KOPT-K1 (cell line): Measurements from ENCODE around the gene NCSTN.
"Not testable (repeated sequence)": the region's sequence is repeated elsewhere in the genome, so short reads cannot be mapped to it uniquely, and the experiment has no call there.

Experiments
- H3K27ac ChIP-seq: fragments of 200-600 bp; sonication (generic); 2 replicates; pipeline ENCODE4 v1.5.1; 2016; ENCODE audit warnings: antibody characterized with exemption, mild to moderate bottlenecking, low read depth, low read length; ENCODE audit not compliant: poor library complexity, severe bottlenecking
- H3K36me3 ChIP-seq: fragments of 200-600 bp; sonication (generic); 2 replicates; pipeline ENCODE4 v1.5.1; 2017; ENCODE audit warnings: antibody characterized with exemption, mild to moderate bottlenecking, low read length, moderate library complexity; ENCODE audit not compliant: insufficient read depth
- H3K9me3 ChIP-seq: fragments of 200-600 bp; sonication (generic); 2 replicates; pipeline ENCODE4 v1.5.1; 2017; ENCODE audit warnings: antibody characterized with exemption, low read length, mild to moderate bottlenecking; ENCODE audit not compliant: insufficient read depth, poor library complexity, severe bottlenecking

NCSTN gene

GRCh38 chr1:160374306-160375110 is 31.3 kb downstream of the NCSTN start:
- H3K27ac ChIP-seq, result no peak overlapping the region

GRCh38 chr1:160375788-160376524 is 32.8 kb downstream of the NCSTN start:
- H3K27ac ChIP-seq, result no peak overlapping the region

More at GRCh38 chr1:160374306-160375110, 31.3 kb downstream of the NCSTN start:
- H3K9me3 ChIP-seq, result no peaks in the 10 kb centered on the region
- H3K36me3 ChIP-seq, result no peaks in the 10 kb centered on the region

GRCh38 chr1:160376525-160377131 is 33.4 kb downstream of the NCSTN start:
- H3K36me3 ChIP-seq, result no peaks in the 10 kb centered on the region
- no peaks in the 10 kb centered on the region for H3K9me3 ChIP-seq
- no peak overlapping the region for H3K27ac ChIP-seq

More at GRCh38 chr1:160375788-160376524, 32.8 kb downstream of the NCSTN start:
- no peaks in the 10 kb centered on the region for H3K36me3 ChIP-seq
- H3K9me3 ChIP-seq, result no peaks in the 10 kb centered on the region

GRCh38 chr1:160377585-160378206 is 34.5 kb downstream of the NCSTN start:
- Histone ChIP-seq H3K27ac (no peak overlapping the region), H3K36me3 (no peaks in the 10 kb centered on the region), H3K9me3 (no peaks in the 10 kb centered on the region)

- H3K27ac ChIP-seq, H3K9me3 ChIP-seq, H3K36me3 ChIP-seq: not testable (repeated sequence)
These were observed 41.6 kb downstream of the NCSTN start for GRCh38 chr1:160384812-160385211.

DNA sequence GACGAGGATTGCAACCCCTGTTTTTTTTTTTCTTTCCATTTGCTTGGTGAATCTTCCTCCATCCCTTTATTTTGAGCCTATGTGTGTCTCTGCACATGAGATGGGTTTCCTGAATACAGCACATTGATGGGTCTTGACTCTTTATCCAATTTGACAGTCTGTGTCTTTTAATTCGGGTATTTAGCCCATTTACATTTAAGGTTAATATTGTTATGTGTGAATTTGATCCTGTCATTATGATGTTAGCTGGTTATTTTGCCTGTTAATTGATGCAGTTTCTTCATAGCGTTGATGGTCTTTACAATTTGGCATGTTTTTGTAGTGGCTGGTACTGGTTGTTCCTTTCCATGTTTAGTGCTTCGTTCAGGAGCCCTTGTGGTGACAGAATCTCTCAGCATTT is 45.2 kb downstream of the NCSTN start:
- not testable (repeated sequence) for H3K36me3 ChIP-seq, H3K27ac ChIP-seq, H3K9me3 ChIP-seq

DNA sequence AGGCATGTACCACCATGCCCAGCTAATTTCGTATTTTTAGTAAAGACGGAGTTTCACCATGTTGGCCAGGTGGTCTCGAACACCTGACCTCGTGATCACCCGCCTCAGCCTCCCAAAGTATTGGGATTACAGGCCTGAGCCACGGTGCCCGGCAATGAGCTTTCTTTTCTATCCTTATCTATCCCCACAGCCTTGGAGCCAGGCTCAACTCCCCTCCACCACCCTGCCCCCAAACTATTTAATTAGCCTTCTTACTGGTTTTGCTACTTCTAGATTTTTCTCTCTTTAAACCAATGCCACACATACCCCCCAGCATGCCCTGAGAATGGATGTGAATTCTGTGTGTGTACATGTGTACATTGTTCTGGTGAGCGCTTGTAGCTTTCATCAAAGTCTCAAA is 51.5 kb downstream of the NCSTN start:
- no peaks in the 10 kb centered on the region for H3K9me3 ChIP-seq
- H3K36me3 ChIP-seq, result no peaks in the 10 kb centered on the region
- H3K27ac ChIP-seq, result no peak overlapping the region

DNA sequence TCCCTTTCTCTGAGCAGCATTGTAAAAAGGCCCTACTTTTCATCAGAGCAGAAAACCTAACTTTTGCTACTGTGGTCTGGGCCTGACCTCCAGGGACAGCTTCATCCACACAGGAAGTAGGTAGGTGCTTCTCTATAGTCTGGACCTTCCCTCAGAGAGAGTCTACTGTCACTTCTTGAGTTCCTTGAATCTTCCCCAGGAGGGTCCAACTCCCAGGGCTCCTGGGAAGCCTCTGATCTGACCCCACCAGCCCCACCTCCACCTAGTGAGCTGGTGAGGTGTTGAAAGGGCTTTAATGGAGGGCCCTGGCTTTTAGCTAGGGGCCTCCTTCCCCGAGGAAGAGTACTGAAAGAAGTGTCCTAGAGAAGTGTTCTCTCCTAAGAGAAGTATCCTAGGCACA is 54.5 kb downstream of the NCSTN start:
- no peaks in the 10 kb centered on the region for H3K9me3 ChIP-seq
- H3K27ac ChIP-seq, result no peak overlapping the region
- no peaks in the 10 kb centered on the region for H3K36me3 ChIP-seq

DNA sequence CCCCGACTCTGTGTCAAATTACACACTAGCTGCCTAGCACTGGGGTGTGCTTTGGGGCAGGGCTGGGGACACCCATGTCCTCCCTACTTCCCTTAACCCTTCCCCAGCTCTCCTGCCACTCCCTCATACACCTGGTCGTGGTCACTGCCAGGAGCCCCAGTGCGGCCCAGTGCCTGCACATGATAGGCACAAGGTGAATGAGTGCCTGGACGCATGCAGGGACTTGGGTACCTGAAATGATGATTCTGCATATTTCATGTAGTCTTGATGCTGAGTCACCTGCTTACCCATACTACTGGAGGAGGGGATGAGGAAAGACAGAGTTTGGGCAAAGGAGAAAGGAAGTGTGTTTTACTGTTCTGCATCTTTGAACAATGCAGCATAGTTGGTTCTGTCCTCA is 55.6 kb downstream of the NCSTN start:
- Histone ChIP-seq H3K27ac (no peak overlapping the region), H3K36me3 (no peaks in the 10 kb centered on the region)

GRCh38 chr1:160399544-160400222 is 56.5 kb downstream of the NCSTN start:
- H3K9me3 ChIP-seq, result no peaks in the 10 kb centered on the region
- peak overlapping the region; percentile 40 for H3K27ac ChIP-seq

More for the DNA sequence above, 55.6 kb downstream of the NCSTN start:
- H3K9me3 ChIP-seq, result no peaks in the 10 kb centered on the region

DNA sequence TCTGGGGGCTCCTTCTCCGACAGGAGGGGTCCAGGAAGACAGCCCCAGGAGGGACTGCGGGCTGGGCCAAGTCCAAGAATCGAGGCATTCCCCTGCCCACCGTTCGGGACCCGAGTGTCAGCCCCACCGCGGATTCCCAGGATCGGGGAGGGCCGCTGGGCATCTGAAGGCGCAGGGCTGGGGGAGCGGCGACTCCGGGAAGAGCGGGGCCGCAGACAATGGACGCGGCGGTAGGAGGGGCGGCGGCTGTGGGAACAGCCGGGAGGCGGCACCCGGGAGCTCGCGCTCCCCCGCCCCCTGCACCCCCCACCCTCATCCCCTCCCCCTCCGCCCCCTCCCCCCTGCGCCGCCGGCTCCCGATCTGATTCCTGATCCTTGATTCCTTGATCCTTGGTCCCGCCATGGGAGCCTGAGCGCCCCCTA is 57.1 kb downstream of the NCSTN start, which contains the start of gene VANGL2:
TSS of gene VANGL2 (plus strand) at position 342 of the 423 bp plus-strand sequence. CDS start 15,274 bp downstream, outside the sequence.
- Histone ChIP-seq H3K27ac (peak within 1 kb of the TSS; percentile 47), H3K36me3 (no peaks in the 10 kb centered on the region), H3K9me3 (no peaks in the 10 kb centered on the region)

More at GRCh38 chr1:160399544-160400222, 56.5 kb downstream of the NCSTN start:
- H3K36me3 ChIP-seq, result no peaks in the 10 kb centered on the region

DNA sequence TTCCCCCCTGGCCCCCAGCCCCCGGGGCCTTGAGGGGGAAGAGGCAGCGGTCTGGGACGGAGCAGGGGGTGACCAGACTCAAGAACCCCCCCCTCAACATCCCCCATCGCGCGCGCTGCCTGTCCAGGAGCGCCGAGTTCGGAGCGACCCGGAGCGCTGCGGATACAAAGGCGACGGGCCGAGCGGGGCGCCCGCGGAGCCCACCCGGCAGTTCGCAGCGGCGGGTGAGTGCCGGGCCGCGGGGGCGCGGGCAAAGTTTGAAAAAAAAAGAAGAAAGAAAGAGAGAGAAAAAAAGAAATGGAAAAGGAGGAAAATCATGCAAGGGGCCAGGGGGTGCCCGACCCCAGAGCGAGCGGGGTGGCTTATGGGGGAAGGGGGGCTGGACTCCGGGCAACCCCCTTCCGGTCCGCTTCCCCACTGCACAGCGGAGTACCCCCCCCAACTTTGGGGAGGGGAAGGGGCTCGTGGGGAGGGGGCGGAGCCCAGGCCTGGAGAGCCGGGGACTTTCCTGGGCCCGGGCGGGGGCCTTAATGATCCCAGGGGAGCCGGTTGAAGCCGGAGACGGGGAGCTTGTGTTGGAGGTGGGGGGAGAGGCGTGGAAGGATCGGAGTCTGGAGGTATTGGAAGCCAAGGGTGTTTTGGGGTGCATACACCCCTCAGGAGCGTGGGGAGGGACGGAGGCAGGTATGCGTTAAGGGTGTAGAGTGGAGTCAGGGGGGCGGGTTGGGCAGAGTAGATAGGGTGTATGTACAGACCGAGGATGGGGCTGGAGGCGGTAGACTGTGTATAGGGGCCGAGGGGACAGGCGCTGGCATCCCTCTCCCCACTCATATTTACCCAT is 57.7 kb downstream of the NCSTN start:
- Histone ChIP-seq H3K27ac (peak overlapping the region; percentile 47), H3K9me3 (no peaks in the 10 kb centered on the region), H3K36me3 (no peaks in the 10 kb centered on the region)

DNA sequence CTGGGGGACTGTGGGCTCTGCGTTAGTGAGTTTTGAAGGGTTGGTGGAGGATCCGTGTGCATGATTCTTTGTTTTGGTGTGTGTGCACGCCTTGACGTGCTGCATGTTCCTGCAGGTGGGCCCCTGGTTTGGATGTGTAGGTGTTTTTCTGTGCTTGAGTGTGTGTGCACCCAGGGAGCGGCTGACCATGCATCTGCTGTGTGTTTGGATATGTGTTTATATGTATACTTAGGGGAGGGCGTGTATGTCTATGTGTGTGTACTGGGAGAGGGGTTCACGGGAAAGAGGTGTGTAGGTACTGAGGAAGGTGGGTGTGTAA is 58.3 kb downstream of the NCSTN start:
- Histone ChIP-seq H3K27ac (no peak overlapping the region), H3K36me3 (no peaks in the 10 kb centered on the region), H3K9me3 (no peaks in the 10 kb centered on the region)
